T-cell (primary cell): ENCODE measurements around the gene CFAP299. TPM values are rescaled to one million over a fixed set of nuclear protein-coding genes. Genes with fewer than 3 reads are reported as not detected.

Source experiments
- ATAC-seq, 4 experiments: fragments of 200-7000 bp in 3 of 4; fragments of 150-1000 bp in 1 of 4; cut with Tn5 transposase; replicated peaks in 1 of 4; 1 replicate in 3 of 4; 2 replicates in 1 of 4; pipeline ENCODE4 v1.10.0; 2021; ENCODE audit warnings: moderate library complexity in 3 of 4, mild to moderate bottlenecking in 2 of 4, moderate number of reproducible peaks in 1 of 4
- CTCF ChIA-PET, 2 donors: fragments of 300-600 bp; sonication (Branson Sonifier 250); formaldehyde crosslinking; loops; one replicate each; lab custom pipeline; 2022; ENCODE audit warnings: antibody characterized with exemption in 2 of 2; lab: Charles Lee
- POLR2A ChIA-PET, 2 donors: fragments of 300-600 bp; sonication (Branson Sonifier 250); formaldehyde crosslinking; loops; one replicate each; lab custom pipeline; 2022; ENCODE audit warnings: antibody characterized with exemption in 2 of 2; lab: Charles Lee
- DNase-seq, 35 experiments: peaks; one replicate each; pipeline versions ENCODE4 v3.0.0 to v3.0.0-alpha.2; 2013 to 2023
- H3K27ac ChIP-seq: one replicate; pipeline ENCODE4 v1.5.1; 2013; ENCODE audit warnings: low read length
- H3K27me3 ChIP-seq, 2 experiments: replicated peaks in 1 of 2; 1 replicate in 1 of 2; 2 replicates in 1 of 2; pipeline versions ENCODE4 v1.6.1 to v1.7.0; 2013; ENCODE audit warnings: low read length in 1 of 2, mixed read lengths in 1 of 2; ENCODE audit not compliant: control insufficient read depth in 2 of 2, insufficient read depth in 2 of 2; ENCODE audit errors: extremely low read depth in 1 of 2
- H3K36me3 ChIP-seq, 2 donors: 1 replicate in 1 of 2; 2 replicates in 1 of 2; pipeline versions ENCODE4 v1.6.1 to v1.7.0; 2013; ENCODE audit warnings: low read length in 1 of 2; ENCODE audit not compliant: control insufficient read depth in 2 of 2, insufficient read depth in 1 of 2; ENCODE audit errors: extremely low read depth in 1 of 2
- H3K4me1 ChIP-seq, 2 experiments: 1 replicate in 1 of 2; 2 replicates in 1 of 2; pipeline versions ENCODE4 v1.6.1 to v1.7.0; 2013; ENCODE audit warnings: low read length in 2 of 2, mixed read lengths in 1 of 2; ENCODE audit not compliant: insufficient read depth in 2 of 2, control insufficient read depth in 1 of 2; ENCODE audit errors: extremely low read depth in 1 of 2
- H3K4me3 ChIP-seq, 2 donors: 1 replicate in 1 of 2; 2 replicates in 1 of 2; pipeline versions ENCODE4 v1.5.1 to v1.7.0; 2013; ENCODE audit warnings: mild to moderate bottlenecking in 2 of 2, low read length in 1 of 2, moderate library complexity in 1 of 2; ENCODE audit not compliant: control insufficient read depth in 1 of 2; ENCODE audit errors: extremely low read depth in 1 of 2
- H3K9me3 ChIP-seq: 2 replicates; pipeline ENCODE4 v1.7.0; 2013
- H3K27ac Mint-ChIP-seq, 2 donors: one replicate each; pipeline ENCODE4 v1.8.0; 2020 to 2021; ENCODE audit warnings: mild to moderate bottlenecking in 2 of 2, mixed read lengths in 2 of 2
- H3K27me3 Mint-ChIP-seq, 2 donors: one replicate each; pipeline ENCODE4 v1.8.0; 2021 to 2022; ENCODE audit warnings: mixed read lengths in 2 of 2
- H3K36me3 Mint-ChIP-seq: one replicate; pipeline ENCODE4 v1.8.0; 2021; ENCODE audit warnings: mixed read lengths
- H3K4me1 Mint-ChIP-seq, 3 donors: one replicate each; pipeline ENCODE4 v1.8.0; 2020 to 2022; ENCODE audit warnings: mixed read lengths in 3 of 3, mild to moderate bottlenecking in 1 of 3
- H3K4me3 Mint-ChIP-seq, 3 donors: one replicate each; pipeline ENCODE4 v1.8.0; 2020 to 2022; ENCODE audit warnings: mild to moderate bottlenecking in 3 of 3, mixed read lengths in 3 of 3, moderate library complexity in 3 of 3
- H3K9me3 Mint-ChIP-seq, 3 donors: one replicate each; pipeline ENCODE4 v1.8.0; 2020 to 2022; ENCODE audit warnings: mixed read lengths in 3 of 3
- WGBS: methylation state at CpG from one replicate; pipeline ENCODE4 v1.1.5; 2013; ENCODE audit warnings: missing lambda C conversion rate; ENCODE audit not compliant: insufficient coverage; 5-methylcytosine and 5-hydroxymethylcytosine counted together
- total RNA-seq, 35 experiments: library from RNA in 6 of 35; stranded (reverse) in 6 of 35; fragments of 120-200 nt in 1 of 35; gene quantifications; one replicate each; pipeline versions ENCODE4 v1.2.1 to v1.2.4 and lab custom pipeline; 2013 to 2026

CFAP299 gene
- total RNA-seq, 5 donors from 2014 or later (not counting 1 experiment from before 2014, with no cell fraction given) = 0.35 TPM; not detected in 4

GRCh38 chr4:80713409-80713808, 377.9 kb downstream of the CFAP299 start:
- no peak for ATAC-seq
- Mint-ChIP-seq H3K27ac (no peak overlapping the region), H3K9me3 (peaks cover 0 to 9% (median 6%) of the 10 kb centered on the region in 3 donors), H3K36me3 (no peaks in the 10 kb centered on the region), H3K4me3 (no peak overlapping the region), H3K27me3 (no peaks in the 10 kb centered on the region), H3K4me1 (peaks cover 21 to 37% (median 28%) of the 10 kb centered on the region in 3 donors)
- H3K36me3 ChIP-seq = no peaks in the 10 kb centered on the region
- H3K27me3 ChIP-seq = no peaks in the 10 kb centered on the region
- DNase-seq = no peak
- no peak overlapping the region for H3K4me3 ChIP-seq
- ChIA-PET CTCF (no interaction called here), POLR2A (interaction anchor here in 1 of 2 donors (0.6 kb wide), 1 partner anchor 139 kb away, joined by 3 read pairs; no protein-coding TSS in a partner anchor)
- no peak overlapping the region for H3K27ac ChIP-seq
- no peaks in the 10 kb centered on the region for H3K9me3 ChIP-seq
- WGBS = no CpG with 5 or more reads among the region's 1 CpG
- peaks cover 0 to 25% of the 10 kb centered on the region in 2 experiments for H3K4me1 ChIP-seq

DNA sequence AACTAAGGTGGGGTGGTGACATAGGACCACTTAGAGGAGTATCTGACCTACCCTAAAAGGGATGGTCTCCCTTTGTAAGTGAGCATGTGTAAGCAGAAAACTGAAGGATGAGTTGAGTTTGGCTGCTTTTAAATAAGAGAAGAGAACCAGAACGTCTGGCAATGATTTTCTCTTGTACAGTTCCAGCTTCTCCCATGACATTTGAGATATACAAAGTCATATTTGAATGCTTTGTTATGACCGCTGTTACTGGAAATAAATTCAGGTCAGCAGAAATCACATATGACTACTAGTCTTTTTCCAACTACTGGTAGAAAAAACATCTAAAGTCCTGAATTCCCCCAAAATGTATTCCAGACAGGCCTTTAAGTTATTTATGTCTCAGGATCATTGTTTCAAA, 381.7 kb downstream of the CFAP299 start:
- no CpG with 5 or more reads among the region's 2 CpGs for WGBS
- no peak overlapping the region for H3K4me3 Mint-ChIP-seq
- peaks cover 6 to 15% (median 9%) of the 10 kb centered on the region in 3 donors for H3K4me1 Mint-ChIP-seq
- Histone ChIP-seq H3K27ac (no peak overlapping the region), H3K4me1 (peaks cover 0 to 8% of the 10 kb centered on the region in 2 experiments), H3K9me3 (peaks cover 5% of the 10 kb centered on the region), H3K4me3 (no peak overlapping the region), H3K27me3 (no peaks in the 10 kb centered on the region), H3K36me3 (no peaks in the 10 kb centered on the region)
- peaks cover 10 to 26% (median 20%) of the 10 kb centered on the region in 3 donors for H3K9me3 Mint-ChIP-seq
- DNase-seq (no peak), ATAC-seq (no peak)
- no peak overlapping the region for H3K27ac Mint-ChIP-seq
- ChIA-PET POLR2A (no interaction called here), CTCF (no interaction called here)
- no peaks in the 10 kb centered on the region for H3K36me3 Mint-ChIP-seq
- H3K27me3 Mint-ChIP-seq = no peaks in the 10 kb centered on the region

DNA sequence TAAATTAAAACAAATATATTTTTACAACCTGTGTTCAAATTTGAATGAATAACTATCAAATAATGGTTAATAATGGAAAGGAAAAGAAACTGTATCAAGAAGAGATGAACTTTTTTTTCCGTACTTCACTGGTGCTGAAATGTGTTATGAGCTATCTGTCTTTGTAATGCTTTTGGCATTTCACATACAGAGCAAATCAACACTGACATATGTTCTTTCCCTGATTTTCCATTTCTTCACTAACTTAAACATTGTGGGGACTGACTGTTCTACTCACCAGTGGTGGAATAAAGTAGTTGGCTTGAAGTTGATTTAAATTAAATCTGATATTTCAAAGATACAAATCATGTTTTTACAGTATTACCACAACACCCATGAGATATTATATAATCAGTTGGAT, 390.9 kb downstream of the CFAP299 start:
- WGBS = no CpG with 5 or more reads among the region's 1 CpG
- H3K9me3 Mint-ChIP-seq = peaks cover 0 to 6% (median 3%) of the 10 kb centered on the region in 3 donors
- no peaks in the 10 kb centered on the region for H3K27me3 ChIP-seq
- ATAC-seq (no peak), DNase-seq (no peak)
- no peak overlapping the region for H3K4me3 Mint-ChIP-seq
- H3K9me3 ChIP-seq = no peaks in the 10 kb centered on the region
- no peak overlapping the region for H3K27ac Mint-ChIP-seq
- ChIA-PET POLR2A (no interaction called here), CTCF (no interaction called here)
- no peaks in the 10 kb centered on the region for H3K4me1 Mint-ChIP-seq
- no peak overlapping the region for H3K4me3 ChIP-seq
- H3K27ac ChIP-seq = no peak overlapping the region
- H3K4me1 ChIP-seq = no peaks in the 10 kb centered on the region
- no peaks in the 10 kb centered on the region for H3K27me3 Mint-ChIP-seq
- no peaks in the 10 kb centered on the region for H3K36me3 ChIP-seq
- no peaks in the 10 kb centered on the region for H3K36me3 Mint-ChIP-seq

GRCh38 chr4:80730158-80730557, 394.6 kb downstream of the CFAP299 start:
- DNase-seq = no peak
- Mint-ChIP-seq H3K9me3 (peaks cover 0 to 7% (median 0%) of the 10 kb centered on the region in 3 donors), H3K4me3 (no peak overlapping the region), H3K36me3 (no peaks in the 10 kb centered on the region), H3K27me3 (no peaks in the 10 kb centered on the region), H3K4me1 (no peaks in the 10 kb centered on the region), H3K27ac (no peak overlapping the region)
- Histone ChIP-seq H3K9me3 (no peaks in the 10 kb centered on the region), H3K4me1 (no peaks in the 10 kb centered on the region), H3K27me3 (no peaks in the 10 kb centered on the region), H3K27ac (no peak overlapping the region), H3K36me3 (no peaks in the 10 kb centered on the region), H3K4me3 (no peak overlapping the region)
- ChIA-PET CTCF (no interaction called here), POLR2A (interaction anchor here in 1 of 2 donors (0.6 kb wide), 1 partner anchor 320 kb away, joined by 8 read pairs; no protein-coding TSS in a partner anchor)
- no CpG with 5 or more reads among the region's 1 CpG for WGBS
- ATAC-seq = no peak

DNA sequence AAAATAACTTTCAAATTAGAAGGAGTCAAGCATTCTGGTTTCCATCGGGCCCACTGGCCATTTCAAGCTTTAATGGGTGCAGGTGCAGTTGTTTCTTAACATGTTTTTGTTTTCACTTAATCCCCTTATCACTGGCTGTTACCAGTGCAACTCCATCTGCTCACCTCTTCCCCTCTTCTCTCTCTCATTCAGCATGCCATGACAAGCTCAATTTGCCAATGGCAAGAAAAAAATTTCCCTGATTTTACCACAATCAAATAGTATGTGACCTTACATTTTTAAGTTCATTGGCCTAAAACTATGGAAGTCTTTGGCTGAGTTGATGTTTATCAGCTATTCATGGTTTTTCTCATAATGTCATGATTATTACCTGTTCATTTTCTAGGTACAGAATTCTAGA, 395.9 kb downstream of the CFAP299 start:
- CTCF ChIA-PET = interaction anchor here in 1 of 2 donors (0.5 kb wide), 1 partner anchor 489 kb away, joined by 3 read pairs; no protein-coding TSS in a partner anchor
- H3K4me1 Mint-ChIP-seq = no peaks in the 10 kb centered on the region
- no peak for ATAC-seq
- Histone ChIP-seq H3K27me3 (no peaks in the 10 kb centered on the region), H3K4me1 (no peaks in the 10 kb centered on the region), H3K36me3 (no peaks in the 10 kb centered on the region), H3K27ac (no peak overlapping the region), H3K9me3 (no peaks in the 10 kb centered on the region), H3K4me3 (no peak overlapping the region)
- WGBS = no CpG with 5 or more reads among the region's 1 CpG
- no peak overlapping the region for H3K4me3 Mint-ChIP-seq
- peaks cover 0 to 7% (median 0%) of the 10 kb centered on the region in 3 donors for H3K9me3 Mint-ChIP-seq
- H3K27ac Mint-ChIP-seq = no peak overlapping the region
- H3K27me3 Mint-ChIP-seq = no peaks in the 10 kb centered on the region
- no peaks in the 10 kb centered on the region for H3K36me3 Mint-ChIP-seq
- no peak for DNase-seq
- POLR2A ChIA-PET = no interaction called here

GRCh38 chr4:80732010-80732409, 396.5 kb downstream of the CFAP299 start:
- H3K4me3 ChIP-seq = no peak overlapping the region
- Mint-ChIP-seq H3K36me3 (no peaks in the 10 kb centered on the region), H3K4me3 (no peak overlapping the region), H3K9me3 (peaks cover 0 to 7% (median 0%) of the 10 kb centered on the region in 3 donors), H3K27ac (no peak overlapping the region), H3K27me3 (no peaks in the 10 kb centered on the region), H3K4me1 (no peaks in the 10 kb centered on the region)
- H3K27me3 ChIP-seq = no peaks in the 10 kb centered on the region
- no peak overlapping the region for H3K27ac ChIP-seq
- H3K36me3 ChIP-seq = no peaks in the 10 kb centered on the region
- CTCF ChIA-PET = interaction anchor here in 1 of 2 donors (0.5 kb wide), 1 partner anchor 490 kb away, joined by 3 read pairs; no protein-coding TSS in a partner anchor
- H3K4me1 ChIP-seq = no peaks in the 10 kb centered on the region
- POLR2A ChIA-PET = no interaction called here
- ATAC-seq = no peak
- WGBS = no CpG with 5 or more reads among the region's 1 CpG
- DNase-seq = no peak
- no peaks in the 10 kb centered on the region for H3K9me3 ChIP-seq
